SIG-M5 treated with dmso at 0.1 percent for 504 hours (cell line): Measurements from ENCODE around the gene KCNH4.
A peak's percentile ranks its signal among the peaks of the same experiment; 100 is the strongest.
"Not testable (repeated sequence)": the region's sequence is repeated elsewhere in the genome, so short reads cannot be mapped to it uniquely, and the experiment has no call there.

Experiments used
- DNase-seq: peaks from one replicate; lab custom pipeline; 2025; ENCODE audit not compliant: unreplicated experiment; lab: John Stamatoyannopoulos, UW

The KCNH4 gene

DNA sequence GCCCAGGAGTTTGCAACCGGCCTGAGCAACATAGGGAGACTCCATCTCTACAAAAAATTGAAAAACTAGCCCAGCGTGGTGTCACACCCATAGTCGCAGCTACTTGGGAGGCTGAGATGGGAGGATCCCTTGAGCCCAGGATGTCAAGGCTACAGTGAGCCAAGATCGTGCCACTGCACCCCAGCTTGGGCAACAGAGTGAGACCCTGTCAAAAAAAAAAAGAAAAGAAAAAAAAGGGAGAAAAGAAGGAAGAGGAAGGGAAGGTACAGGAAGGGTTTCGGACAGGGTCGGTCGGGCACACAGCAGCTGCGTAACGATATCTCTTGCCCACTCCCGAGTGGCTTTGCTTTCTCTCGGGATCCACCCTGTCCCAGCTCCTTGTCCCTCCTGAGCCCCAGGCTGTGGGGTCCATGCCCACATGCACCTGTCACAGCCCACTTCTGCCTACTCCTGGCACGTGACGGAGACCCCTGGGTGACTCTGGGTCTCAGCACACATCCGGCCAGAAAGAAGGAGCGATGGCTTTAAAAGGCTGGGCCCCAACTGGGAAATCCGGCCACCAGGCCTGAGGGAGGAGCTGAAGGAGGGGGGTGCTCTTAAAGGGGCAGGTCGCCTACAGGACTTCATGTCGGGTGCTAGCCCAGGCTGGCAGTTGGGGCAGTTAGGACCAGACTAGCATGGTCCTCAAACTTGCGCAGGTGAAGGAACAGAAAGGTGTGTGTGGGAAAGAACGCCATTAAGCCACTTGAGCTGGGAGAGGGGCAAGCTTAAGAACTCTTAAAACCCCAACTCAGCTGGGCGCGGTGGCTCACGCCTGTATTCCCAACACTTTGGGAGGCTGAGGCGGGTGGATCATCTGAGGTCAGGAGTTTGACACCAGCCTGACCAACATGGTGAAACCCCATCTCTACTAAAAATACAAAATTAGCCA, 13.3 kb upstream of the KCNH4 start, which contains the start of gene GHDC:
Gene GHDC, minus strand, starts transcription at position 526 of the 931 bp plus-strand sequence. CDS start 913 bp downstream, outside the sequence.
- peak; percentile 89 for DNase-seq

DNA sequence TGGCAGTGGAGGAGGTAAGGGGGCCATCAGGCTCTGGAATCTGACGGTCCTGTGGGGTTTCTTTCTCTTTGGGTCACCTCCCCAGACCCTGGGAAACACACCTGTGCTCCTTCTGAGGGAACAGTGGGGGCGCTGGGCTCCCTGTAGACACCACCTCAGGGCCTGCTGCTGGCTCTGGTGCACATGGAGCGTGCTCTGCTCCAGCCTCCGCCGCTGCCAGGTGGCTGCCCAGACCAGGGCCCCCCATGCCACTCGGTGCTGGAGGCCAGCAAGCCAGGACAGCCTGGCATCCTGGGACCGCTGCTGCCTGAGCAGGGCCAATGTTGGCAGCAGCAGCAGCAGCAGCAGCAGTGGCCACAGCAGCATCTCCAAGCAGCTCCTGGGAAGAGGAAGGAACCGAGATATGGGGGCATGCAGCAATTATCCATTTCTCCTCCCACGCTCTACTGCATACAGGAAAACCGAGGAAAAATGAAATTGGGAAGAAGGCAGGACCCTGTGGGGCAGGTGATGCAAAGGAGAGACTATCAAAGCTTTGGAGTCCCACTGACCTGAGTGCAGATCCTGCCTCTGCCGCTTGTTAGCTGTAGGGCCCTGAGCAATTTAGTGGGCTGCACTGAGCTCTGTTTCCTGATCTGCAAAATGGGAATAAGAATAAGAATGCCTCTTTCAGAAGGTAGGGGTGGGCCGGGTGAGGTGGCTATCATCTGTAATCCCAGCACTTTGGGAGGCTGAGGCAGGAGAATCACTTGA, 12.4 kb upstream of the KCNH4 start:
- DNase-seq: no peak

GRCh38 chr17:42192189-42193126, 11.5 kb upstream of the KCNH4 start:
- DNase-seq: no peak

- DNase-seq: no peak
Observed at GRCh38 chr17:42191275-42191608, 10.3 kb upstream of the KCNH4 start.

GRCh38 chr17:42190491-42191274, 9.7 kb upstream of the KCNH4 start:
- DNase-seq: no peak

DNA sequence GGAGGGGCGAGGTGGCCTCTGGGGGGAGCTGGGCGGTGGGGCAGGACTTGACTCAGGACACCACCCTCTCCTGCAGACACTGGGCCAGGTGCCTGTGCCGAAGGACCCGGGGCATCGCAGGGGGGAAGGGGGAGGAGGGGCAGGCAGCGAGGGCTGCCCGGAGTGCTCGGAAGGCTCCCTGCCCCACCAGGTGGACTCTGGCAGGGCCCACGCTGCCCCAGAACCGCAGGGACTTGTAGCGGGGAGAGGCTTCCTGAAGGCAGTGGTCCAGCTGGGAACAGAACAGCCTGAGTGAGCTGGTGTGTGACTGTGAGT, 8.7 kb upstream of the KCNH4 start:
- DNase-seq: no peak

DNA sequence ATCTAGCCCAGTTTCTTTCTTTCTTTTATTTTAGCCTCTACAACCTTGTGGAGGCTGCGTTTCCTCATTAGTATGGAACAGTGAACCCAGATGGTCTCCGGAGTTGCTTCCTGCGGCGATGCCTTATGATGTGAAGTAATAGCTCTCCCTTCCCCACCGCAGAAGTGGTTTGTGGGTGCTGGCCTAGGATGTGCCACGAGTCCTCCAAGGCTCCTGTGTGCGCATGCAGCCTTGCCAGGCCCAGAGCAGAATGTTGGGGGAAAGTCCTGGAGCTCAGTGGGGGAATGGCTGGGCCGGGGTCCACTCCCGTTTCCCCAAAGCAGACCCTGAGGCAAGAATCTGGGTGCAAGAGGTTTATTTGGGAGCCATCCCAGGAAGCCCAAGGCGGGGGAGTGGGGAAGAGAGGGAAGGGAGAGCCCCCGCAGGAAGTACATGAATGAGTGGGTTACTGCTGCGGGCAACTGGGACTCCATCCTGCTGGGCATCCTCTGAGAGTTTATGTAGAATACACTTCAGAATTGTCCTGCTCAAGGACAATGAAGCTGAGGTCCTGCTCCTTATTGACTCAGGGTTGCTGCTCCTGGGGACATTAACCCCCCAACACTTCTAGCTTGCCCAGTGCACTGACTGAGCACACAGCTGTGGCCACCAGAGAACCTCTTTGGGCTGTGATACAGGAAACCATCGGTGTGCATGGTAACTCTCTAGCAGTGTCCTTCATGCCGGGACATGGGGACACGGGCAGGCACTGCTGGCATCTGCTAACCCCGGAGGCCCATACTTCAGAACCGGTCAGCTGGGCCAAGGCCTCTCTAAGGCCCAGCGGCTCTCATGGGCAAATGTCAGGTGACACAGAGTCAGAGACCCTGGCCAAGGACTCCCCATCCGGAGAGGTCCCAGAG, 8.1 kb upstream of the KCNH4 start:
- peak; percentile 98 for DNase-seq

GRCh38 chr17:42187833-42188232, 6.9 kb upstream of the KCNH4 start:
- no peak for DNase-seq

GRCh38 chr17:42186191-42186590, 5.2 kb upstream of the KCNH4 start:
- DNase-seq: not testable (repeated sequence)

DNA sequence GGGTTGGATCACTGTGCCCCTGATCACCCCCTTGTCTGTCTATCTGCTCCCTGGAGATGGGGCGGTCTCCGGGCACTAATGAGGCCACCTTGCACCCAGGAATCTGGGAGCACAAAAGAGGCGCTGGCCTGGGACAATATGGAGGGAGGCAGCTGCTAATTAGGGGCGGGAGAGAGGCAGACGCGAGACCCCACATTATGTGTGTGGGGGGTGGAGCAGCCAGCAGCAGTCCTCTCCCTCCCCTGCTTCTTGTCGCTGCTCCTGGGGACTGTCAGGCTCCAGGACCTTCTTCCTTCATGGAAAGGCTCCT, 4.6 kb upstream of the KCNH4 start:
- no peak for DNase-seq

GRCh38 chr17:42184713-42185620, 4.0 kb upstream of the KCNH4 start, which contains the start of gene HCRT:
TSS of gene HCRT (minus strand) at chr17:42185452. CDS start at chr17:42185365, 87 bp downstream.
- DNase-seq: no peak

GRCh38 chr17:42183741-42184711, 3.1 kb upstream of the KCNH4 start:
- peak; percentile 34 for DNase-seq

DNA sequence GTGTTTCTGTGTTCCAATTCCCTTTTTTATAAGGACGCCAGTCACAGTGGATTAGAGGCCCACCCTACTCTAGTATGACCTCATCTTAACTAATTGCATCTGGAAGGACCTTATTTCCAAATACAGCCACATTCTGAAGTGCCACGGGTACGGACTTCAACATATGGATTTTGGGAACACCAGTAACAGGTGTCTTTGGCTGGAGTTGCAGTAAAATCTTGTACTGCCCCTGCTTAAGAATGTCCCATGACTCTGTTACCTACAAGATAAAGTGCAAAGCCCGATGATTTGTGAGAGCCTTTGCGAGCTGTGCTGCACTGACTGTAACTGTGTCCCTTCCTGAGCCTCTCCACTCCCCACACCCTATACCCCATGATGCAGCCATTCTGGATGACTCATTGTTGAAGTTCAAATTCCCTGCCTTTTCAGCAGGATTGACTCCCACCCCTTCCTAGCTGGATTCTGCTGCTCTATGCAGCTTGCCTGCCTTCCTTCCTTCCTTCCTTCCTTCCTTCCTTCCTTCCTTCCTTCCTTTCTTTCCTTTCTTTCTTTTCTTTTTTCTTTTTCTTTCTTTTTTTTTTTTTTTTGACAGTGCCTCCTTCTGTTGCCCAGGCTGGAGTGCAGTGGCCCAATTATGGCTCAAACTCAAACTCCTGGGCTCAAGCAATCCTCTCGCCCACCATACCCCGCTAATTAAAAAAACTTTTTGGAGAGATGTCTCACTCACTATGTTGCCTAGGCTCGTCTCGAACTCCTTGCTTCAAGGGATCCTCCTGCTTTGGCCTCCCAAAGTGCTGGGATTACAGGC, 2.2 kb upstream of the KCNH4 start:
- no peak for DNase-seq

DNA sequence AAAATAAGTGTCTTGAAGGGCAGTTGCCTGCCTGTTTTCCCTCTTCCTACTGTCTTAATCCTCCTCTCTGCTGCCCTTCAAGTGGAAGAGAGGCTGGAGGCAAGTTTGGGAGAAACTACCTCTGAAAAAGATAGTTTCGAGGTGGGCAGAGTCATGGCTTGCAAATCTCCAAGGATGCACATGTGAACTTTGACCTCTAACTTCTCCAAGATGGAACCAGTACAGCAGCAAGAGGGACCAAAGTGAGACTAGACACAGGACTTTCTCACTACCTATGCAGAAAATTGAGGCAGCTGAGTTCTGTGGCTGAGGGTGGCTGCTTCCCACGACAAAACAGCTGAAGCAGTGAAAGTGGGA, 887 bp upstream of the KCNH4 start:
- no peak for DNase-seq

DNA sequence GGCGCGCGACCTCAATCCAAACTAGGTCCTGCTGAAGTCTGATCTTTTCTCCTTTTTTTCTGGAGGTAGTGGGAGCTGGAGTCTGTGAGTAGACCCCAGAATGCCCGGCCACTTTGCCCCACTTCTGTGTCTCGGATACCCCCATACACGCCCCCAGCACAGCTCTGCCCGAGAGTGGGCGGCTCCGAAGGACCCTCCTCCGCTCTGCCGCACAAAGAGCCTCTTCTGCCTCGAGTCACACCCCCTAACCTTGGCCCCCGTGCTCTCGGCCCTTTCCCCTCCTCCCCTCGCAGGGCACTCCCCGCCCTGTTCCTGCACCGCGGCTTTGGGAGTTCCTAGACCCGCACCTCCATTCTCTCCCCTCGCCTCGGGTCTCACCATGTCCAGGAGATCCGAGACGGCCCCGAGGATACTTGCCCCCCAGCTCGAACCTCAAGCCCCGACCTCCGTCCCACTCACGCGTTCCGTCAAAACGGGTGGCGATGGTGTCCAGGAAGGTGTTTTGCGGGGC, 476 bp downstream of the KCNH4 start:
- no peak for DNase-seq

GRCh38 chr17:42179911-42180410, 981 bp downstream of the KCNH4 start:
- no peak for DNase-seq
